HAP-1 (cell line): Measurements from ENCODE around the gene INAFM2.

Source experiments
- DNase-seq, 2 experiments: peaks; one replicate each; pipeline ENCODE4 v3.0.0-alpha.2; 2016 to 2020; ENCODE audit warnings: low spot score in 2 of 2
- H3K27me3 ChIP-seq: fragments of 250-450 bp; sonication (Bioruptor Pico); 2 replicates; pipeline ENCODE4 v1.5.1; 2020; ENCODE audit warnings: low read depth, mild to moderate bottlenecking, moderate library complexity
- H3K36me3 ChIP-seq: fragments of 250-450 bp; sonication (Bioruptor Pico); replicated peaks from 2 replicates; pipeline ENCODE4 v1.5.1; 2020; ENCODE audit warnings: mild to moderate bottlenecking
- H3K4me1 ChIP-seq: fragments of 250-450 bp; sonication (Bioruptor Pico); 2 replicates; pipeline ENCODE4 v1.5.1; 2020; ENCODE audit warnings: mild to moderate bottlenecking
- H3K4me3 ChIP-seq: fragments of 250-450 bp; sonication (Bioruptor Pico); 2 replicates; pipeline ENCODE4 v1.5.1; 2020; ENCODE audit warnings: mild to moderate bottlenecking, moderate library complexity
- H3K9me3 ChIP-seq: fragments of 250-450 bp; sonication (Bioruptor Pico); 2 replicates; pipeline ENCODE4 v1.5.1; 2020; ENCODE audit warnings: mild to moderate bottlenecking, moderate library complexity
- in situ Hi-C: fragments of 300-500 bp; cut with MboI; formaldehyde crosslinking; loops from 3 replicates; pipeline ENCODE4 v1.14.3; 2020; ENCODE audit warnings: low sequenced_read_pairs, inconsistent platforms, mixed read lengths

The INAFM2 gene

DNA sequence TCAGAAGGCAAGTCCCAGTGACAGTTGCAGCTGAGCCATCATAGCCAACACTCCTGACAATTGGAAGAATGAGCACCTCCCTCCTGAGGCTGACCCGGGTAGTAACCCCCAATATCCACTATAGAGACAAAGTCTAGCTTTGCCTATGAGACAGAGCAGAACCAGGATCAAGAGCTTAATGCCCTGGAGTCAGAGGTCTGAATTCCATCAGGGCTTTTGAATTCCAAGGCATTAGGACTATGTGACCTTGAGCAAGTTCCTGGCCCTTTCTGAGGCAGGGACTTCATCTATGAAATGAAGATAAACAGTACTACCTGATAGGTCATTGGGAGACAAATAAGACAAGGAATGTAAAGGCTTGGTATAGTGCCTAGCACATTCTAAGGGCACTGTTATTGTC is 3.1 kb upstream of the INAFM2 start:
- H3K27me3 ChIP-seq = no peaks in the 10 kb centered on the region
- peak; percentile 61 to 77 for DNase-seq
- peaks cover 4% of the 10 kb centered on the region; the same call in 1 of the 2 replicates for H3K36me3 ChIP-seq
- peaks cover 35% of the 10 kb centered on the region for H3K4me1 ChIP-seq
- no peaks in the 10 kb centered on the region for H3K9me3 ChIP-seq
- in situ Hi-C loops = no loop called here
- H3K4me3 ChIP-seq = no peak overlapping the region

- peak; percentile 84 to 100 for DNase-seq
- Histone ChIP-seq H3K4me1 (peaks cover 39% of the 10 kb centered on the region), H3K9me3 (no peaks in the 10 kb centered on the region), H3K4me3 (no peak overlapping the region), H3K27me3 (no peaks in the 10 kb centered on the region), H3K36me3 (peaks cover 7% of the 10 kb centered on the region)
- in situ Hi-C loops = no loop called here
Observed at GRCh38 chr15:40320931-40321371, 2.5 kb upstream of the INAFM2 start.

GRCh38 chr15:40322531-40323238 is 807 bp upstream of the INAFM2 start:
- Histone ChIP-seq H3K4me3 (peak overlapping the region; percentile 12), H3K9me3 (no peaks in the 10 kb centered on the region), H3K27me3 (no peaks in the 10 kb centered on the region), H3K4me1 (peaks cover 56% of the 10 kb centered on the region), H3K36me3 (peaks cover 19% of the 10 kb centered on the region)
- peak in 1 of 2 experiments; percentile 63 for DNase-seq
- in situ Hi-C loops = no loop called here

DNA sequence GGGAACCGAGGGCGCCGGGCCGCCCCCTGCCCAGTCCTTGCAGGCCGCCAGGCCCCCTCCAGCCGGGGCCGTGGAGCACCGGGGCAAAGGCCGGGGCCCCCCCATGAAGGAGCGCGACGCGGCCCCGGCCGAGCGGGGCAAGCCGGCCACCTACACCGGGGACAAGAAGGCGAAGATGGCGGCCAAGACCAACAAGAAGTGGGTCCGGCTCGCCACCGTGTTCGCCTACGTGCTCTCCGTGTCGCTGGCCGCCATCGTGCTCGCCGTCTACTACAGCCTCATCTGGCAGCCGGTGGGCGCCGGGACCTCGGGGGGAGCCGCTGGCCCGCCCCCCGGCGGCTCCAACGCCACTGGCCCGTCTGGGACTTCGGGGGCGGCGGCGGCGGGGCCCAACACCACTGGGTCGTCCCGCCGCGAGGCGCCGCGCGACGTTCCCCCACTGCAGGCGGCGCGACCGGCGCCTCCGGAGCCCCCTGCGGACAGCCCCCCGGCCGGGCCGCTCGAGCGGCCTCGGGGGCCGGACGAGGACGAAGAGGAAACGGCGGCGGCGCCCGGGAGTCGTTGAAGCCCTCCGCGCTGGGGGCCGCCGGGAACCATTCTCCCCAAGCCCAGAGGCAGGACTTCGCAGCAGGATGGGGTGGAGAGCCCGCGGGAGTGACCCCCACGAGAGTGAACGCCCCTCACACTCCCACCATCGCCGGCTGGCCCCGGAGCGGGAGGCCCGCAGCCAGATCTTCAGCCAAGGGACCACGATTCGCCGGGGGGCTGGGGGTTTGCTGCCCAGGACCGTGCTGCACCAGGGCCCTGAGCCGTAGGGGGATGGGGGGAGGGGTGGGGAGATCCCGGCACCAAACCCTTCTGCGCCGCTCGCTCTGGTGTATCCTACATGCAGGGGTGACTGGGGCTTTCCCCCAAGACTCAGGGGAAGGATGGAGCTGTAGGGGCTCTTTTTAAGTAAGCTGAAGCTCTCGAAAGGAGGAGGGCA is 753 bp downstream of the INAFM2 start:
- Histone ChIP-seq H3K4me1 (peaks cover 67% of the 10 kb centered on the region), H3K9me3 (no peaks in the 10 kb centered on the region), H3K36me3 (peaks cover 32% of the 10 kb centered on the region), H3K4me3 (peak overlapping the region; percentile 52), H3K27me3 (no peaks in the 10 kb centered on the region)
- peak in 1 of 2 experiments; percentile 50 for DNase-seq
- in situ Hi-C loops = no loop called here

GRCh38 chr15:40325188-40325587 is 1.7 kb downstream of the INAFM2 start:
- in situ Hi-C loops = no loop called here
- Histone ChIP-seq H3K36me3 (peaks cover 34% of the 10 kb centered on the region), H3K4me3 (peak overlapping the region; percentile 52), H3K4me1 (peaks cover 61% of the 10 kb centered on the region), H3K9me3 (no peaks in the 10 kb centered on the region), H3K27me3 (no peaks in the 10 kb centered on the region)
- no peak for DNase-seq

DNA sequence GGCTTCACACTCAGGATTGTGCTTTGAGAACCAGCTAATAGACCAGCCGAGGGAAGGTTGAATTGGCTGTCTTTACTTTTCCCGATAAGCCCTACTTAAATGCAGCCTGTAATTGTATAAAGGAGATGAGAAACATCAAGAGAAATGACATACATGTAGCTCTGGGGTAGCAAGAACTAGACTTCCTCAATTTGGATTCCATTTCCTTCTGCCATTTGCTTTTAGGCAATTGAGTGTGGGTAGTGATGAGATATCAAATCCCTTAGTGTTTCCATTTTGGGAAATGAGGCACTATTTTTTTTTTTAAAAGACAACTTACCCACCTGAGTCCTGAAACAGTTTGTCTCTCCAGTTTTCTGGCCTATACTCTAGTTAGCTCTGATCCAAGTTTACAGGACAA is 2.2 kb downstream of the INAFM2 start:
- H3K4me1 ChIP-seq = peaks cover 56% of the 10 kb centered on the region
- in situ Hi-C loops = no loop called here
- no peak overlapping the region for H3K4me3 ChIP-seq
- H3K9me3 ChIP-seq = no peaks in the 10 kb centered on the region
- no peaks in the 10 kb centered on the region for H3K27me3 ChIP-seq
- DNase-seq = no peak
- peaks cover 36% of the 10 kb centered on the region for H3K36me3 ChIP-seq

GRCh38 chr15:40327457-40327856 is 4.0 kb downstream of the INAFM2 start:
- peaks cover 37% of the 10 kb centered on the region for H3K36me3 ChIP-seq
- H3K4me3 ChIP-seq = no peak overlapping the region
- H3K9me3 ChIP-seq = no peaks in the 10 kb centered on the region
- peaks cover 42% of the 10 kb centered on the region for H3K4me1 ChIP-seq
- H3K27me3 ChIP-seq = no peaks in the 10 kb centered on the region
- peak; percentile 34 to 40 for DNase-seq
- in situ Hi-C loops = no loop called here

DNA sequence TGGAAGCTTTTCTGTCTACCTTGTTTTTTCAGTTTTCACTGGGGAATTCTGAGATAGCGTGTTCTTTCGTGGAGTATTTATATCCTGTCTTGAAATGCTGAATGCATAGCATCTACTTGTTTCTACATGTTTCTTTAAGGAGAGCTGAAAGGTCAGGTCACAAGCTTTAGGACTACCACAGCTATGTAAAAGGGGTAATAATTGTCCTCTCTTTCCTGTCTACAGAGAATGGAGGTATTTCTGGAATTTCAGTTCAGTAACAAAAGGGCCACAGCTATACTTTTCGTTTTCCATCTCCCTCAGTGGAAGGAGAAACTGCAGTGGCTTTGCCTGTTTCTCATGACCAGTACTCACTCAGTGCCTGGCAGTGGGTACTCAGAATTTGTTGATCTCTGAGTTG is 4.7 kb downstream of the INAFM2 start:
- peak in 1 of 2 experiments; percentile 56 for DNase-seq
- no peaks in the 10 kb centered on the region for H3K27me3 ChIP-seq
- no peak overlapping the region for H3K4me3 ChIP-seq
- in situ Hi-C loops = no loop called here
- peaks cover 36% of the 10 kb centered on the region for H3K4me1 ChIP-seq
- no peaks in the 10 kb centered on the region for H3K9me3 ChIP-seq
- H3K36me3 ChIP-seq = peaks cover 37% of the 10 kb centered on the region

DNA sequence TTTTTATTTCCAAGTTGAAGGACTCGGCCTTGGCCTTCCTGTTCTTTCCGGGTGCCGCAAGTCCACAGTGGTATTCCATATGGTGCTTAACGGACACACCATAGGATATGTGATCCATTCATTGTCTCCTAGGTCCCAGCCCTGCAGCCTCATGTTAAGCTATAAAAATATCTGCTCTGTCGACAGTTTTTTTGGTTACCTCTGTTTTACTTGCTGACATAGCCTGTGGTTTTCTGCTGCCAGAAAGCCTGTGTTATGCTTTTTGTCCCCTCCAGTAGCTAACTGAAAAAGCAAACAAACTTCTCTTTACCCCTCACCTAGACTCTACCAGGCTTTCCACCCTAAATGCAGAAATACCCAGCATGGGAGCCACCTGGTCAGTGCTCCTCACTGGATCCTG is 5.3 kb downstream of the INAFM2 start:
- Histone ChIP-seq H3K27me3 (no peaks in the 10 kb centered on the region), H3K36me3 (peaks cover 37% of the 10 kb centered on the region), H3K4me1 (peaks cover 36% of the 10 kb centered on the region), H3K4me3 (no peak overlapping the region), H3K9me3 (no peaks in the 10 kb centered on the region)
- in situ Hi-C loops = no loop called here
- no peak for DNase-seq

DNA sequence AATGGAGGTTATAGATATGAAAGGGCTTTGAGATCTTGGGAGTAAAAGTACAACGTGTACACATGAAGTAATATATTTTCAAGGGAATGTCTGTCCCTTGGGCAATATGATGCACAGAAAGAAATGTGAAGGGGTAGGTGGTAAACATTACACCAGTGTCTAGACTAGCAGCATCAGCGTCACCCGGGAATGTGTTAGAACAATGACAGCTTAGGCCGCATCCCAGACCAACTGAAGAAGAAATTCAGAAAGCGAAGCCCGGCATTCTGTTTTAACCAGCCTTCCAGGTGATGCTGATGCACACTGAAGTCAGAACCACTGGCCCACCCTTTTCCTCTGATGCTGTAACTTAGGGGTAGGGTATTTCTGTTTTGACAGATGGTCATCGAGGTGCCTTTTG is 6.3 kb downstream of the INAFM2 start:
- in situ Hi-C loops = no loop called here
- H3K36me3 ChIP-seq = peaks cover 36% of the 10 kb centered on the region
- H3K9me3 ChIP-seq = no peaks in the 10 kb centered on the region
- no peaks in the 10 kb centered on the region for H3K27me3 ChIP-seq
- no peak overlapping the region for H3K4me3 ChIP-seq
- DNase-seq = no peak
- H3K4me1 ChIP-seq = peaks cover 36% of the 10 kb centered on the region

DNA sequence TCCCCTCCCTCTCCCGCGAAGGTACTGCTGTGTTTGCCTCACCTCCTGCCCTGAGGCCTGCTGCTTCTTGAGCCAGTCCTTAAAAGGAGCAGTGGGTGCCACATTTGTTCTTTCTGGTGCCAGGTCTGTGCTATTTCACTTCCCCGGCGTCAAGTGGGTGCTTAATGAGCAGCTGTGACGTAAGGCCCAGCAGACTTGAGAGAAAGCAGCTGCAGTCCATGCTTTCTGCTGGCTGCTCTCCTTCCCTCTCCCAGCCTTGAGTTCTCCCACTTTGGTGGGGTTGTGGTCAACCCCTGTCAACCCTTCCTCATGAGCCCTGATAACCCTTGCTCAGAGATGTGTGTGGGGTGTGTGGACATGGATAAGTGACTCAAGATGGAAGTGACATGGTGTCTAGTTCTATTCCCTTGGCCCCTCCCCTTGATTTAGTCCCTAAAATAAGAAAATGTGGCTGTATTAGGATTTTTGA is 6.9 kb downstream of the INAFM2 start:
- in situ Hi-C loops = no loop called here
- peaks cover 31% of the 10 kb centered on the region for H3K4me1 ChIP-seq
- H3K4me3 ChIP-seq = no peak overlapping the region
- H3K36me3 ChIP-seq = peaks cover 33% of the 10 kb centered on the region
- no peak for DNase-seq
- H3K27me3 ChIP-seq = no peaks in the 10 kb centered on the region
- no peaks in the 10 kb centered on the region for H3K9me3 ChIP-seq

GRCh38 chr15:40331026-40331425 is 7.5 kb downstream of the INAFM2 start:
- Histone ChIP-seq H3K27me3 (no peaks in the 10 kb centered on the region), H3K4me3 (no peak overlapping the region), H3K9me3 (no peaks in the 10 kb centered on the region), H3K4me1 (peaks cover 27% of the 10 kb centered on the region), H3K36me3 (peaks cover 29% of the 10 kb centered on the region)
- in situ Hi-C loops = no loop called here
- no peak for DNase-seq

GRCh38 chr15:40331637-40332036 is 8.1 kb downstream of the INAFM2 start:
- Histone ChIP-seq H3K9me3 (no peaks in the 10 kb centered on the region), H3K4me3 (no peak overlapping the region), H3K4me1 (peaks cover 21% of the 10 kb centered on the region), H3K27me3 (no peaks in the 10 kb centered on the region), H3K36me3 (peaks cover 23% of the 10 kb centered on the region)
- DNase-seq = no peak
- in situ Hi-C loops = no loop called here
